Endodermal cell (in vitro differentiated cells): ENCODE results near the gene SEC14L2. TPM values are rescaled to one million over a fixed set of nuclear protein-coding genes. Genes with fewer than 3 reads are reported as not detected.
"Not testable (repeated sequence)": the region's sequence is repeated elsewhere in the genome, so short reads cannot be mapped to it uniquely, and the experiment has no call there.

Experiments used
- DNase-seq: peaks from one replicate; pipeline ENCODE4 v3.0.0-alpha.2; 2017
- H3K27ac ChIP-seq: 2 replicates; pipeline ENCODE4 v1.5.1; 2013; ENCODE audit warnings: mild to moderate bottlenecking, low read depth, low read length, moderate library complexity
- H3K27me3 ChIP-seq: 2 replicates; pipeline ENCODE4 v1.6.1; 2013; ENCODE audit warnings: mild to moderate bottlenecking, low read length, moderate library complexity; ENCODE audit not compliant: insufficient read depth, control insufficient read depth, poor library complexity, severe bottlenecking
- H3K36me3 ChIP-seq: 2 replicates; pipeline ENCODE4 v1.7.0; 2013; ENCODE audit warnings: mild to moderate bottlenecking, low read length, moderate library complexity; ENCODE audit not compliant: control insufficient read depth, insufficient read depth
- H3K4me1 ChIP-seq: one replicate; pipeline ENCODE4 v1.7.0; 2013; ENCODE audit warnings: low read length; ENCODE audit not compliant: control insufficient read depth, insufficient read depth
- H3K4me3 ChIP-seq: 2 replicates; pipeline ENCODE4 v1.5.1; 2013; ENCODE audit warnings: mild to moderate bottlenecking, low read length, moderate library complexity
- H3K9ac ChIP-seq: 2 replicates; pipeline ENCODE4 v1.6.1; 2013; ENCODE audit warnings: mild to moderate bottlenecking, low read length, moderate library complexity; ENCODE audit not compliant: poor library complexity, severe bottlenecking; ENCODE audit errors: extremely low read depth
- H3K9me3 ChIP-seq: 2 replicates; pipeline ENCODE4 v1.6.1; 2013; ENCODE audit warnings: mild to moderate bottlenecking, low read length, moderate library complexity; ENCODE audit not compliant: control insufficient read depth
- H3K27ac Mint-ChIP-seq: 2 replicates; pipeline ENCODE4 v1.8.0; 2020; ENCODE audit warnings: mixed read lengths
- H3K27me3 Mint-ChIP-seq: 2 replicates; pipeline ENCODE4 v1.8.0; 2021; ENCODE audit warnings: mild to moderate bottlenecking, mixed read lengths; ENCODE audit not compliant: insufficient read depth
- H3K36me3 Mint-ChIP-seq: 2 replicates; pipeline ENCODE4 v1.8.0; 2020; ENCODE audit warnings: low read depth, mixed read lengths
- H3K4me1 Mint-ChIP-seq: 2 replicates; pipeline ENCODE4 v1.8.0; 2020; ENCODE audit warnings: mixed read lengths
- H3K4me3 Mint-ChIP-seq: 2 replicates; pipeline ENCODE4 v1.8.0; 2020; ENCODE audit warnings: mild to moderate bottlenecking, moderate library complexity, mixed read lengths
- H3K9me3 Mint-ChIP-seq: 2 replicates; pipeline ENCODE4 v1.8.0; 2020; ENCODE audit warnings: mild to moderate bottlenecking, mixed read lengths
- CTCF ChIP-seq: fragments of 200-600 bp; sonication (generic); conservative IDR thresholded peaks from 2 replicates; pipeline ENCODE4 v1.5.0; 2021; ENCODE audit warnings: antibody characterized with exemption, mild to moderate bottlenecking
- WGBS, 2 experiments: methylation state at CpG; one replicate each; pipeline versions ENCODE4 v1.1.5 to v1.1.7; 2013; ENCODE audit warnings: missing lambda C conversion rate in 2 of 2, mixed read lengths in 1 of 2; ENCODE audit not compliant: insufficient coverage in 1 of 2, insufficient read length in 1 of 2; 5-methylcytosine and 5-hydroxymethylcytosine counted together
- total RNA-seq, 2 donors: library from RNA; stranded (reverse); fragmentation: NEBNext Ultra II Directional in 1 of 2; extraction: Animal tissue kit (Norgen Biotek cat#: 25700) in 1 of 2; gene quantifications; 2 replicates in 1 of 2; 3 replicates in 1 of 2; pipeline ENCODE4 v1.2.1, GENCODE V29; 2021

Gene SEC14L2
- total RNA-seq, 2 donors from 2014 or later: 13.9 to 19.1 TPM

GRCh38 chr22:30447656-30448055 lies 50.8 kb downstream of the SEC14L2 start:
- Histone ChIP-seq H3K4me3 (no peak overlapping the region), H3K9ac (no peak overlapping the region), H3K9me3 (no peaks in the 10 kb centered on the region), H3K27ac (no peak overlapping the region), H3K27me3 (no peaks in the 10 kb centered on the region), H3K36me3 (no peaks in the 10 kb centered on the region), H3K4me1 (no peaks in the 10 kb centered on the region)
- Mint-ChIP-seq H3K36me3 (no peaks in the 10 kb centered on the region), H3K4me1 (peaks cover 2% of the 10 kb centered on the region), H3K27ac (no peak overlapping the region), H3K4me3 (no peak overlapping the region), H3K27me3 (no peaks in the 10 kb centered on the region), H3K9me3 (no peaks in the 10 kb centered on the region)
- DNase-seq: no peak
- 95 to 100% methylated on average over 1 to 3 of the region's 3 CpGs for WGBS, 2 experiments
- no peak for TF ChIP-seq CTCF

DNA sequence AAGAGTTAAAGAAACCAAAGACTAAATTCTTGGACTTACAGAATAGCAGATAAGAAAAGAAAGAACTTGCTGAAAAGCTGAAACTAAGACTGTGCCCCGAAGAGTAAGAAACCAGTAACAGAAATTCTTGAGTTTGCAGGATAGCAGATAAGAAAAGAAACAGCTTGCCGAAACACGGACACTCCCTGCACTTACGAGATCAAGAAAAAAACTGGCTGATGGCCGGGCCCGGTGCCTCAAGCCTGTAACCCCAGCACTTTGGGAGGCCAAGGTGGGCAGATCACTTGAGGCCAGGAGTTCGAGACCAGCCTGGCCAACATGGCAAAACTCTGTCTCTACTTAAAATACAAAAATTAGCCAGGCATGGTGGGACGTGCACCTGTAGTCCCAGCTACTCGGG lies 54.7 kb downstream of the SEC14L2 start:
- H3K9me3 Mint-ChIP-seq, DNase-seq, H3K27ac ChIP-seq, H3K36me3 Mint-ChIP-seq, H3K4me3 ChIP-seq, H3K27ac Mint-ChIP-seq, H3K36me3 ChIP-seq, H3K4me1 ChIP-seq, H3K27me3 ChIP-seq, H3K27me3 Mint-ChIP-seq, H3K9me3 ChIP-seq, H3K9ac ChIP-seq, H3K4me3 Mint-ChIP-seq, H3K4me1 Mint-ChIP-seq: not testable (repeated sequence)
- WGBS, 2 experiments: 78 to 87% methylated on average over 9 of the region's 9 CpGs

DNA sequence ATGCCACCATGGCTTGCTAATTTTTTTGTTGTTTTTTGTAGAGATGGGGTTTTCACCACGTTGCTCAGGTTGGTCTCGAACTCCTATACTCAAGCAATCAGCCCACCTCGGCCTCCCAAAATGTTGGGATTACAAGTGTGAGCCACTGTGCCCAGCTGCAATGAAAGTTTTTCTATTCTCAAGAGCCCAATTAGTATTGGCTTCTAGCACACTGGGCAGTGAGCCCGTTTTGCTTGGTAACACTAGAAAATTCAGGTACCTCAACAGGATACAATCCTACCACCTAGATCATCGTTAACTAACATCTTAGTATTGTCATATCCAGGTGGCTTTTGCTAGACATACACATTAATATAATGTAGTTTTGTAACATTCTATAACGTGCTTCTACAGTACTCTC lies 56.0 kb downstream of the SEC14L2 start:
- 90 to 94% methylated on average over 4 to 6 of the region's 6 CpGs for WGBS, 2 experiments
- H3K4me3 Mint-ChIP-seq: no peak overlapping the region
- no peak overlapping the region for H3K27ac Mint-ChIP-seq
- H3K36me3 Mint-ChIP-seq: no peaks in the 10 kb centered on the region
- Histone ChIP-seq H3K36me3 (no peaks in the 10 kb centered on the region), H3K4me1 (no peaks in the 10 kb centered on the region), H3K27me3 (no peaks in the 10 kb centered on the region), H3K9me3 (no peaks in the 10 kb centered on the region), H3K9ac (no peak overlapping the region), H3K27ac (no peak overlapping the region), H3K4me3 (no peak overlapping the region)
- no peak for DNase-seq
- no peaks in the 10 kb centered on the region for H3K9me3 Mint-ChIP-seq
- no peak for TF ChIP-seq CTCF
- H3K27me3 Mint-ChIP-seq: peaks cover 6% of the 10 kb centered on the region
- H3K4me1 Mint-ChIP-seq: no peaks in the 10 kb centered on the region
